Hepatocyte (in vitro differentiated cells): ENCODE measurements around the gene ETF1.

Experiments used
- EZH2 ChIP-seq: fragments of 200-600 bp; sonication (generic); IDR thresholded peaks from 2 replicates; pipeline ENCODE4 v1.6.1; 2016; ENCODE audit warnings: antibody characterized with exemption, mild to moderate bottlenecking, borderline replicate concordance
- TF ChIP-seq, protein P1 (sequence below): fragments of 200-600 bp; sonication (generic); IDR thresholded peaks from 2 replicates; pipeline ENCODE4 v1.5.1; 2016; ENCODE audit warnings: antibody characterized with exemption, mild to moderate bottlenecking; ENCODE audit not compliant: poor library complexity

DNA sequence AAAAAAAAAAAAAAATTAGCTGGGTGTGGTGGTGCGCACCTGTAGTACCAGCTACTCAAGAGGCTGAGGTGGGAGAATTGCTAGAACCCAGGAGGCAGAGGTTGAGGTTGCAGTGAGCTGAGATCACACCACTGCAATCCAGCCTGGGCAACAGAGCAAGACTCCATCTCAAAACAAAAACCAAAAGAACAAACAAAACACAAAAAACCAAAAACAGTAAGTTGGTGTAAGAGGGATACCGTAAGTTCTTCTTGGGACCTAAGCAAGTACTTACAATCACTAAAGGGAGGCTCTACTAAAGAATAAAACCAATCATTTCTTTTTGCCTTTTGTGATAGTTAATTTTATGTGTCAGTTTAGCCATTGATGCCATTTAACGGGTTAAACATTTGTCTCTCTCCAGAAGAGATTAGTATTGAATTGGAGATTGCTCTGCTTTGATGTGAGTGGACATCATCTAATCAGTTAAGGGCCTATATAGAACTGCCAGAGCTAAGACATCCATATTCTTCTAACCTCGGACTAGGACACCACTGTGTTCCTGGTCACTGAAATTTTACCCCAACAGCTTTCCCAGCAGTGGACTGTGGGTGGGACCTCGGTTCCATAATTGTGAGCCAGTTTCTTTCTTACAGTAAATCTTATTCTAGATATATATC, 10.5 kb upstream of the ETF1 start:
- TF ChIP-seq, protein P1, sequence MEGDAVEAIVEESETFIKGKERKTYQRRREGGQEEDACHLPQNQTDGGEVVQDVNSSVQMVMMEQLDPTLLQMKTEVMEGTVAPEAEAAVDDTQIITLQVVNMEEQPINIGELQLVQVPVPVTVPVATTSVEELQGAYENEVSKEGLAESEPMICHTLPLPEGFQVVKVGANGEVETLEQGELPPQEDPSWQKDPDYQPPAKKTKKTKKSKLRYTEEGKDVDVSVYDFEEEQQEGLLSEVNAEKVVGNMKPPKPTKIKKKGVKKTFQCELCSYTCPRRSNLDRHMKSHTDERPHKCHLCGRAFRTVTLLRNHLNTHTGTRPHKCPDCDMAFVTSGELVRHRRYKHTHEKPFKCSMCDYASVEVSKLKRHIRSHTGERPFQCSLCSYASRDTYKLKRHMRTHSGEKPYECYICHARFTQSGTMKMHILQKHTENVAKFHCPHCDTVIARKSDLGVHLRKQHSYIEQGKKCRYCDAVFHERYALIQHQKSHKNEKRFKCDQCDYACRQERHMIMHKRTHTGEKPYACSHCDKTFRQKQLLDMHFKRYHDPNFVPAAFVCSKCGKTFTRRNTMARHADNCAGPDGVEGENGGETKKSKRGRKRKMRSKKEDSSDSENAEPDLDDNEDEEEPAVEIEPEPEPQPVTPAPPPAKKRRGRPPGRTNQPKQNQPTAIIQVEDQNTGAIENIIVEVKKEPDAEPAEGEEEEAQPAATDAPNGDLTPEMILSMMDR, result no peak
- no peak for TF ChIP-seq EZH2
